ENCODE data around the gene MYO7A.

Gene MYO7A

GRCh38 chr11:77180346-77180745, 52.3 kb downstream of the MYO7A start:
- in situ Hi-C loops (cut with MboI; ENCODE audit: low sequenced_read_pairs): loop anchor here (5.0 kb wide), 1 partner anchor 53 kb away; the partner anchor contains the start of gene MYO7A

GRCh38 chr11:77181226-77181625, 53.2 kb downstream of the MYO7A start:
- in situ Hi-C loops (cut with MboI; ENCODE audit: low sequenced_read_pairs): loop anchor here (5.0 kb wide), 1 partner anchor 54 kb away; the partner anchor contains the start of gene MYO7A

DNA sequence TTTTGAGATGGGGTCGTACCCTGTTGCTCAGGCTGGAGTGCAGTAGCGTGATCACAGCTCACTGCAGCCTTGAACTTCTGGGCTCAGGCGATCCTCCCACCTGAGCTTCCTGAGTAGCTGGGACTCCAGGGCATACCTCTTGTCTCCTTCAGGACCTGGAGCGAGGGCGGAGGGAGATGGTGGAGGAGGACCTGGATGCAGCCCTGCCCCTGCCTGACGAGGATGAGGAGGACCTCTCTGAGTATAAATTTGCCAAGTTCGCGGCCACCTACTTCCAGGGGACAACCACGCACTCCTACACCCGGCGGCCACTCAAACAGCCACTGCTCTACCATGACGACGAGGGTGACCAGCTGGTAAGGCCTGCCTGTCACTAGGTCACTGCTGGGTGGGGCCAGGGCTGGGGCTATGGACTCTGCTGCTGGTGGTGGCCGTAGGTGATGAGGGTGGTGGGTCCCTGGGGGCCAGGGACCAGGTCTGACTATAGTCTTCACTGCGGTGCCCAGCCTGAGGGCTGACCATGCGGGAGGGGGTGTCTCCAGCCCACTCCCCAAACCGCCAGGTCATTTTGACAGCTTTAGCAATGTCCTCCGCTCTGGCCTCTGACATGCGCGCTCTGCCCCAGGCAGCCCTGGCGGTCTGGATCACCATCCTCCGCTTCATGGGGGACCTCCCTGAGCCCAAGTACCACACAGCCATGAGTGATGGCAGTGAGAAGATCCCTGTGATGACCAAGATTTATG, 53.9 kb downstream of the MYO7A start:
- in situ Hi-C loops (cut with MboI; ENCODE audit: low sequenced_read_pairs): loop anchor here (5.0 kb wide), 1 partner anchor 55 kb away; the partner anchor contains the start of gene MYO7A

DNA sequence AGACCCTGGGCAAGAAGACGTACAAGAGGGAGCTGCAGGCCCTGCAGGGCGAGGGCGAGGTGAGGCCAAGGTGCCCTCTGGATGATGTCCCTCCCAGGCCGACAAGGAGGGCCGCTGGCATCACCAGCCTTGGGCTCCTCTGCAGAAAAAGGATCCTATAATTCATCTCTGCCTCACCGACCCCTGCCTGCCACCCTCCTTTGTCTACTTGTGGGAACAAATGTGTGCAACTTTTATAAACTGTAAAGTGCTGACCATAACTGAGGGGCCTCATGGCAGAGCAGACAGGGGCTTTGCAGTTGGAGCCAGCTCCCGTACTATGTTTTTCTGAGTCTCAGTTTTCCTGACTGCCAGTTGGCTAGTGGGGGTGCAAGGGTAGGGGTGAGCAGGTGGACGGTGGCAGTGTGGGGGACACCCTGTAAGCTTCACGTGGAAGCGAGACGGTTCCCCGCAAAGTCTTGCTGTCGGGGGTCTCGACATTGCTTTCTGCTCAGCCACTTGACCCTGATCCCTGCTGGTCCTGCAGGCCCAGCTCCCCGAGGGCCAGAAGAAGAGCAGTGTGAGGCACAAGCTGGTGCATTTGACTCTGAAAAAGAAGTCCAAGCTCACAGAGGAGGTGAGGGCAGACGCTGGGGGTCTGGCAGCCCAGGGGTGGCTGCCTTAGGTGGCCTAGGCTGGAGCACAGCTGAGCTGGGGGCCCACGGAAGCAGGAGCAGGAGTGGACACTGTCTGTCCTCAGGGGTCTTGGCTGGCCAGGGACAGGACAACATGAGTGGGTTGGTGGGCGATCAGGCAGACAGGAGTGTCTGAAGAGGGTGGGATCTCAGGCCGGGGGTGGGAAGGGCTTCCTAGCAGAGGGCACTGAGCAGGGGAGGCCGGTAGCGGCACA, 54.7 kb downstream of the MYO7A start:
- in situ Hi-C loops (cut with MboI; ENCODE audit: low sequenced_read_pairs): loop anchor here (5.0 kb wide), 1 partner anchor 55 kb away; the partner anchor contains the start of gene MYO7A

- in situ Hi-C loops (cut with MboI; ENCODE audit: low sequenced_read_pairs): loop anchor here (5.0 kb wide), 1 partner anchor 56 kb away; the partner anchor contains the start of gene MYO7A
These were observed 55.5 kb downstream of the MYO7A start for GRCh38 chr11:77183431-77183984.

GRCh38 chr11:77184136-77184860, 56.3 kb downstream of the MYO7A start:
- in situ Hi-C loops (cut with MboI; ENCODE audit: low sequenced_read_pairs): loop anchor here (5.0 kb wide), 1 partner anchor 57 kb away; the partner anchor contains the start of gene MYO7A

- in situ Hi-C loops (cut with MboI; ENCODE audit: low sequenced_read_pairs): no loop called here
These were observed 58.3 kb downstream of the MYO7A start for GRCh38 chr11:77186302-77186701.

- in situ Hi-C loops (cut with MboI; ENCODE audit: low sequenced_read_pairs): no loop called here
These were observed 59.2 kb downstream of the MYO7A start for GRCh38 chr11:77187111-77187750.

DNA sequence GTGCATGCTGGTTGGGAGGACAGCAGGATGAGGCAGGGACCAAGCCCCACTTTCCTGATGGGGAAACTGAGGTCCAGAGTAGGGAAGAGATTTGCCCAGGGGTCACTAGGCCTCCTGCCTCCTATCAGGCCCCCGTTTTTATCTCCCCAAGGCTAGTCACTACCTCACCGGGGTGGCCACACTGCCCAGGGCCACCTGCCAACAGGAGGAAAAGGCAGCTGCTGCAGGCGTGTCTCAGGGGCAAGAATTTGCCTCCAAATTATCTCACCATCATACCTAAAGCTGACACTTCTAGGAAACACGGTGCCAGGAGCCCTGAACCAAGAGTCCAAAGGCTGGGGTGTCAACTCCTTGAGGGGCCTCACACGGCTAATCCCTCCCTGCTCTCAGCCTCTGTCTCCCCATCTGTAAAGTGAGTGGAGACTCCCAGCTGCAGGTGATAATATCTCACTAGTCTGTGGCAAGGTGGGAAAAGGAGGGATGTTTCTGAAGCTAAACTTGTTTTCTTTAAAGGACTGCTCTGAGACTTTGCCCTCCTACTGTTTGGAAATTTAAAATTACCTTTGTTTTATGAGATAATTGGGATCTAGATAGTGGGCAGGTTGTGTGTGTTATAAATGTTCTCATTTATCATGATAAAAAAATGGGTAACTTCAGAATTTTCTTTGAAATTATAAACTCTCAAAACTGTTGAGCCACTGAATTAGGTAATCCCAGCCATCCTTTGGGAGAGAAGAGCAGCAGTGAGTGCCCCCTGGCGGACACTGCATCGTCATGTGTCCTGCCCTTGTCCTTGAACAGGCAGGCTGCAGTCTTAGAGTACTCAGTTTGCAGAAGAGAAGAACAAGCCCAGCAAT, 60.0 kb downstream of the MYO7A start:
- in situ Hi-C loops (cut with MboI; ENCODE audit: low sequenced_read_pairs): no loop called here

GRCh38 chr11:77188633-77189491, 60.8 kb downstream of the MYO7A start:
- in situ Hi-C loops (cut with MboI; ENCODE audit: low sequenced_read_pairs): no loop called here

GRCh38 chr11:77189588-77190210, 61.7 kb downstream of the MYO7A start:
- in situ Hi-C loops (cut with MboI; ENCODE audit: low sequenced_read_pairs): no loop called here

GRCh38 chr11:77190331-77191075, 62.5 kb downstream of the MYO7A start:
- in situ Hi-C loops (cut with MboI; ENCODE audit: low sequenced_read_pairs): no loop called here

DNA sequence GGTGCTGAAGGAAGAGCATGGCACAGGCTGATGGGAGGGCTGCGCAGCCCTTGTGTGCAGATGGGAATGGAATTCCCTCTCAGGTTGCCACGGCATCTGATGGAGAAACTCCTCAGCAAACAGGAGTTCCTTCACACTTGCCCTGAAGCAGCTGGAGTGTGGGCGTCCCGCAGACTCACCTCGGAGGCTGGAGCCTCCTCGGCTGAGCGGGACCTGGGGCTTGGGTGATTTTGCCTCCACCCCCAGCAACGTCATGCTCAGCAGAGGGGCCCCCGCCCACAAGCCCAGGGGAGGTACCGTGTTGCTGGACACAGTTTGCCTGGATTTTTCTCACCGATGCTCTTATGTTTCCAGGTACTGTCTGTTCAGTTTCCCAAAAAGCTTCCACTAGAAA, 63.4 kb downstream of the MYO7A start:
- in situ Hi-C loops (cut with MboI; ENCODE audit: low sequenced_read_pairs): no loop called here

DNA sequence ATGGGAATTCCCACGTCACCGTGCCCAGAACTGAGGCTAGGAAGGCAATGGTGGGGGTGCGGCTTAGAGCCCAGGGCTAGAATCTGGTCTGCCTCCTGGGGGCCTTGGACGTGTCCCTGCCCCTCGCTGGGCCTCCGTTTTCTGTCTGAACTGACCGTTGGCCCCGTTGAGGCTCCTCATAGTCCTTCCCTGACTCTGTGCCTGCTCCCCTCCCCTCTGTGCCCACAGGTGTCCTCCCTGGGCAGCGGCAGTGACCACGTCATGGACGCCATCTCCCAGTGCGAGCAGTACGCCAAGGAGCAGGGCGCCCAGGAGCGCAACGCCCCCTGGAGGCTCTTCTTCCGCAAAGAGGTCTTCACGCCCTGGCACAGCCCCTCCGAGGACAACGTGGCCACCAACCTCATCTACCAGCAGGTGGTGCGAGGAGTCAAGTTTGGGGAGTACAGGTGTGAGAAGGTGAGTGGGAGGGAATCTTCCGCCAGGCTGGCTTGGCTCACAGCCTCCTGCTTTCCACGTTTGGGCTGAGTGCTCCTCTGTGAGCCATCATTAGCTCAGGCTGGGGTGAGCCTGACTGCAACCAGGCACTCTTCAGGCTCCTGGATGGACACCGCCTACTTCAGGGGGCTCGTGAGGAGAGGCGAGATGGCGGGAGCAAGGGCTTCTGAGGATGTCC, 63.9 kb downstream of the MYO7A start:
- in situ Hi-C loops (cut with MboI; ENCODE audit: low sequenced_read_pairs): no loop called here

- in situ Hi-C loops (cut with MboI; ENCODE audit: low sequenced_read_pairs): no loop called here
These were observed 65.1 kb downstream of the MYO7A start for GRCh38 chr11:77193167-77193566.
